ENCODE data around the gene TMC6.

GRCh38 chr17:78128551-78129350 lies at the start of gene TMC6:
- no peak for TF ChIP-seq CTCF (IDR thresholded peaks at IDR 0.05; ENCODE audit: insufficient read depth, low read depth, low read length)
- TF ChIP-seq EZH2 (IDR thresholded peaks at IDR 0.05; ENCODE audit: insufficient read depth, low read length): peak; percentile 3

Measured in astrocyte (in vitro differentiated cells and primary cell).